GM19035 (cell line): ENCODE data around the gene GRP.
"Not testable (repeated sequence)": the region's sequence is repeated elsewhere in the genome, so short reads cannot be mapped to it uniquely, and the experiment has no call there.

Source experiments
- ATAC-seq: cut with Tn5 transposase; IDR thresholded peaks from one replicate; pipeline ENCODE4 v1.9.1; 2021; ENCODE audit not compliant: unreplicated experiment

GRP gene

DNA sequence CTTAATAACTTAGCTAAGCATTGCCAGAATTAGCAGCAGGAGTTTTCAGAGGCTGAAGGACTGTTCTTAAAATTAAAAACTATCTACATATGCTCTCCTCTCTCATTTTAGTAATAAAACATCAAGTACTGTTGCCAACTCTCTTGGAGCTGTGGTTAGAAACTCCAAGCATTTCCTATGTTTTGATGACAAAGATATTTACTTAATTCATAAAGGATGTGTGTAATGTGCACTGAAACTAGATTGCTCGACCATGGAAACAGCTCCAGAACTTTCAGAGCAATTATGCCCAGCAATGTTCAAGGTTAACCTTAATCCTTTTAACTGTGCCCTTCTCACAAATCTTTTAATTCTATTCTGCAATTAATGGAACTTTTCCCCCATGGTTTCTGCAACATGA lies 8.4 kb downstream of the GRP start:
- no peak for ATAC-seq

DNA sequence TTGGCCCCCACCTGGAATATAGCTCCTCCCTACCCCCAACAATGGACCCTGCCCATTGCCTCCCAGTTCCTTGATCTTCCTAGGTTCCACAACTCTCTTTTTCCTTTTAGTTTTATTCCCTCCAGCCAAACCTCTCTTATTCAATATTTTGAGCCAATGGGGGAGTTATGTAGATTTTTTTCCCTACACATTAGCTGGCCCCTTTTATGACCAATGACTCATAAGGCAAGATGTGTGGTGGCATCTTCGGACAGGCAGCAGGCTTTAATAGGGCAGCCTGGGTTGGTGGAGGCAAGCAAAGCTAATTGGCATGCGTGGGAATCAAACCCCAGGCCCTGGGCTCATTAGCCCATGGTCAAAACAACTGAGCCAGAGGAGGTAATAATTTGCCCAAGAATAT lies 9.2 kb downstream of the GRP start:
- no peak for ATAC-seq

- ATAC-seq = no peak
Measured at GRCh38 chr18:59229701-59230443, 9.9 kb downstream of the GRP start.

GRCh38 chr18:59231114-59231513 lies 11.2 kb downstream of the GRP start:
- ATAC-seq = no peak

DNA sequence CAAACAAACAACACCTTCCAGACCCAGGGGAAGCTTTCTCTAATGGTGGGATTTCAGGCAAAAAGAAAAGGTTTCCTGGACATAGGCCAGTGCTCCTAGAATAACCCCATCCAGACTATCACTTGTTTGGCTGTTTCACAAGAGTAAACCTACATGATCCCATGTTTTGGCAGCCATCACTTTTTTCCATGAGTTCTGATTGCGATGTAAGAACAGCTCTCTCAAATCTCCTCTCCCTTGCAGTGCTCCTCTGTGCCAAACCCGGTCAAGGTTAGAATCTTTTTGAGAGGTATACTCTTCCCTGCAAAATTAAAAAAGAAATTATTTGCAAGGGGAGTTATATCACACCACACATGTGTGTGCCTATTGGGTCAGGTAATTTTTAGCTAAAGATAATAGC lies 11.9 kb downstream of the GRP start:
- no peak for ATAC-seq

DNA sequence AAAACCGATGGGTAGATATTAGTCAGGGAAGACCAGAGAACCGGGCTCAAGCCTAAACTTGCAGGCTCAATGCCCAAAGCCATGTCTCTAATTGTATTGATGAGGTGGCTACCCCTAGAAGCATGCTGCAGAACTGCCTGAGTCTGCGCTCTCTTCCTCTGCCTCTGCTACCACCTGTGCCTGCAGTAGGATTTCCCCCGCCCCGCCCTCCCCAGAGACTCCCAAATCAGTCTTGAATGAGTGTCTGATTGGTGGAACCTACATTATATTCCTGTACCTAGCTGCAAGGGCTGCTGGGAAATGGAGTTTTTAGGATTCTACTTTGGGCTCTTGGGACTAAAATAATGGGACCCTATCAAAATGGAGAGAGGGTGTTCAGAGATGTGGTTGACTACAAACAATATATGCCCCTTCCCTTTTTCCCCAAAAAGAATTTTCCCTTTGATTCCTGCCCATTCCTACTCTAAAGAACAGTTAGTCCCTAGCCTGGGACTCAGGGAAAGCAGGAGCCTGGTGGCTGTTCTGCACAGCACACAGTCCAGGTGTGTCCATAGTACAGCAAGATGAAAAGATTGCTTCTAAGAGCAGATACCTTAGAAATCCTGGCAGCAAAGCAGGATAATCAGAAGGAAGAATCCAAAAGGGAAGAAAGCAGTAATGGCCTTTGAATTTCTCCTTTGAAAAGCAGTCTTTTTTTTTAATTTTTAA lies 12.5 kb downstream of the GRP start:
- no peak for ATAC-seq

DNA sequence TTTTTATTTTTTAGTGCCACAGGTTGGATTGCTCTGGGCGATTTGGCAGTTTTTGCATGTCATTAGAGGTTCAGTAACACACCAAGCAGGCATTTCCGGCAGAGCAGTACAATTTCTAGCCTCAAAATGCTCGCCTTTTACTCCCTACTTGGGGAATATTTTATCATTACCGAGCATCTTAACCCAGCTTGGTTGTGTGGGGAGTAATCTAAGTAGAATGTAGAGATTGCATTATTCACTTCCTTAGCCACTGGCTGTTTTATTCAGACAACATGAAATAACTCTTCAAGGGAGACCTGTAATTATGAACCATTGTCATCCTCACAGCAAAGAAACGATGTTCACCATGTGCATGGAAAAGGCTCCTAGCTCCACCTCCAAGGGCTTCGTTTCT lies 13.1 kb downstream of the GRP start:
- ATAC-seq = no peak

- no peak for ATAC-seq
Measured at GRCh38 chr18:59238385-59238784, 18.4 kb downstream of the GRP start.

DNA sequence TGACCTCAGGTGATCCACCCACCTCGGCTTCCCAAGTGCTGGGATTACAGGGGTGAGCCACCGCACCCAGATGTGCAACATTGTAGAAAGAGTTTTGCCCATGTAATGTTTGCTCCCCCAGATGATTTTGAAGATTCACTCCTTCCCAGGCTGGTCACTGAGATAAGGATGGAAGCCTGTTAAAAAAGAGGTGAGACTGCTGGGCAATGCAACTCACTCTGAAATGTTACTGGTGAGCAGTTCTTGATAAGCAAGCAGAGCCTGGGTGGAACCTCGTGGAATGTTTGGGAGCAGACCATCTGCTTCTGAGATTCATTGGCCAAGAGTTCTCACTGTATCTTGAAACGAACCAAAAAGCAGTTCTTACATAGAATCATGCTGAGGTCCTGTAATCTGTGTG lies 19.7 kb downstream of the GRP start:
- ATAC-seq = no peak

DNA sequence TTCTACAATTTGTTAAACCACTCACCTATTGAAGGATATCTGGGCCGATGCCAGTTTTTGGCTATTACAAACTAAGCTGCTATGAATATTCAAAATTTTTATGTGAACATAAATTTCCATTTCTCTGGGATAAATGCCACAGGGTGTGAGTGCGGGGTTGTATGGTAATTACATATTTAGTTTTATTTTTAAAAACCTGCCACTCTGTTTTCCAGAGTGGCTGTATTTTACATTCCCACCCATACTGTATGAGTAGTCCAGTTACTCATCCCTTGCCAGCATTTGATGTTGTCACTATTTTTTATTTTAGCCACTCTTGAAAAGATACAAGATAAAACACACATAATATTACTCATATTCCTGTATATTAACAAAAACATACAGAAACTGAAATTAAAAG lies 22.9 kb downstream of the GRP start:
- no peak for ATAC-seq

DNA sequence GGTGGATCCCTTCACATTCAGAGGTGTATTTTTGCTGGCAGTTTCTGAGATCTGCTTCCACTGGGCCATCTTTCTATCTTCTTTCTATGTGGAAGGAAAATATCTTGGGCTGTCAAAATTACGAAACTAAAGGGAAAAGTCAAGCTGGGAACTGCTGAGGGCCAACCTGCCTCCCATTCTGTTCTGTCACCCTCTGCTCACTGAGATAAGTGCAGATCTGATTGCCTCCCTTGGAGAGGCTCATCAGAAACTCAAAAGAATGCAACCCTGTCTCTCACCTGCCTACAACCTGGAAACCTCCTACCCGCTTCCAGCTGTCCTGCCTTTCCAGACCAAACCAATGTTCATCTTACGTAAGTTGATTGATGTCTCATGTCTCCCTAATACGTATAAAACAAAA lies 26.8 kb downstream of the GRP start:
- ATAC-seq = no peak

DNA sequence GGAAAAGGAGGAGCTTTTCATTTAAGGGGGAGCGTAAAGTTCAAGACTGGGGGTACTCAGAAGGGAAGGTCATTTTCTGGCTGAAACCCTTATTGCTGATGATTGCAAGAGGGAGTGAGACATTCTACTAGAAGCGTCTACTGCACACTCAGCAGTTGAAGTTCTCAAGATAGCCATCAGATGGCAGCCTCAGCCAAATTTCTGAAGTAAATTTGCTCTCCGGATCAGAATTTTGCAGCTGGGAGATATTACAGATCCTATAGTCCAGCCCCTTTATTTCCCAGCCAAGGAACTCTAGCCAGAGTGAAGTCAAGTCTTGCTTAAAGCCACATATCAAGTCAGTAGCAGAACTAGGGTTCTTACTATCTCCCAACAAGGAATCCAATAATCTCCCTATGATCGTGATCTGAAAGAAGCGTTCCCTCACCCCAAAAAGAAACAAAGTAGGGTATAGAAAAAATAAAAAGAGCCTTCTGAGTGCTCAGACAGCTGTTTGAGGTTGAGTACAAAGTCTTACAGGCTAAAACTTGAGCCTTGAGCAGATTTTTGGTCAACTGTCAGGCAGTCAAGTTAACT lies 29.3 kb downstream of the GRP start:
- ATAC-seq = peak; percentile 55

DNA sequence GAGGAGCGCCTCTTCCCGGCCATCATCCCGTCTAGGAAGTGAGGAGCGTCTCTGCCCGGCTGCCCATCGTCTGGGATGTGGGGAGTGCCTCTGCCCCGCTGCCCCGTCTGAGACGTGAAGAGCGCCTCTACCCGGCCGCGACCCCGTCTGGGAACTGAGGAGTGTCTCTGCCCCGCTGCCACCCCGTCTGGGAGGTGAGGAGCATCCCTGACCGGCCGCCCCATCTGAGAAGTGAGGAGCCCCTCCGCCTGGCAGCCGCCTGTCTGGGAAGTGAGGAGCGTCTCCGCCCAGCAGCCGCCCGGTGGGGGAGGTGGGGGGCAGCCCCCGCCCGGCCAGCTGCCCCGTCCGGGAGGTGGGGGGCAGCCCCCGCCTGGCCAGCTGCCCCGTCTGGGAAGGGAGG lies 35.5 kb downstream of the GRP start:
- not testable (repeated sequence) for ATAC-seq

DNA sequence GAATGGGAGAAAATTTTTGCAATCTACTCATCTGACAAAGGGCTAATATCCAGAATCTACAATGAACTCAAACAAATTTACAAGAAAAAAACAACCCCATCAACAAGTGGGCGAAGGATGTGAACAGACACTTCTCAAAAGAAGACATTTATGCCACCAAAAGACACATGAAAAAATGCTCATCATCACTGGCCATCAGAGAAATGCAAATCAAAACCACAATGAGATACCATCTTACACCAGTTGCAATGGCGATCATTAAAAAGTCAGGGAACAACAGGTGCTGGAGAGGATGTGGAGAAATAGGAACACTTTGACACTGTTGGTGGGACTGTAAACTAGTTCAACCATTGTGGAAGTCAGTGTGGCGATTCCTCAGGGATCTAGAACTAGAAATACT lies 41.9 kb downstream of the GRP start:
- ATAC-seq = not testable (repeated sequence)

GRCh38 chr18:59262243-59262642 lies 42.3 kb downstream of the GRP start:
- ATAC-seq = not testable (repeated sequence)

DNA sequence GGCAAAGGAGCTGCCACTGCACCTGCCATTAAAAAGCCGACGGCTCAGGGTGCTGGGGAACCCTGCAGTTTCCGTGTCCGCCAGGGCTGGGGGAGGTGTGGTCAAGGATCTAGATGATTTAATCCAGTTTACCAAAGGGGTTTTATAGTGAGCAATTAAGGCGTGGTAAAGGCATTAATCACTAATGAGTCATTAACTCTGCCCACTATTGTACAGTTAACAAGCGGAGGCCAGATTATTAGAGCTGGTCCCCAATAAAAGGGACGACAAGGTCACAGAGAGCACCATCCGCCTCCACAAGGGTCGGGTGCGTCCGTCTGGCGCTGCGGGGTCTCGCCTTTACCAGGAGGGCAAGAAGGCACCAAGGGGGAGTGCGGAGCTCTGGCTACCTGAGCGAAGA lies 43.7 kb downstream of the GRP start:
- no peak for ATAC-seq

- ATAC-seq = no peak
Measured at GRCh38 chr18:59264121-59264571, 44.2 kb downstream of the GRP start.

GRCh38 chr18:59264651-59265245 lies 44.8 kb downstream of the GRP start:
- ATAC-seq = no peak

DNA sequence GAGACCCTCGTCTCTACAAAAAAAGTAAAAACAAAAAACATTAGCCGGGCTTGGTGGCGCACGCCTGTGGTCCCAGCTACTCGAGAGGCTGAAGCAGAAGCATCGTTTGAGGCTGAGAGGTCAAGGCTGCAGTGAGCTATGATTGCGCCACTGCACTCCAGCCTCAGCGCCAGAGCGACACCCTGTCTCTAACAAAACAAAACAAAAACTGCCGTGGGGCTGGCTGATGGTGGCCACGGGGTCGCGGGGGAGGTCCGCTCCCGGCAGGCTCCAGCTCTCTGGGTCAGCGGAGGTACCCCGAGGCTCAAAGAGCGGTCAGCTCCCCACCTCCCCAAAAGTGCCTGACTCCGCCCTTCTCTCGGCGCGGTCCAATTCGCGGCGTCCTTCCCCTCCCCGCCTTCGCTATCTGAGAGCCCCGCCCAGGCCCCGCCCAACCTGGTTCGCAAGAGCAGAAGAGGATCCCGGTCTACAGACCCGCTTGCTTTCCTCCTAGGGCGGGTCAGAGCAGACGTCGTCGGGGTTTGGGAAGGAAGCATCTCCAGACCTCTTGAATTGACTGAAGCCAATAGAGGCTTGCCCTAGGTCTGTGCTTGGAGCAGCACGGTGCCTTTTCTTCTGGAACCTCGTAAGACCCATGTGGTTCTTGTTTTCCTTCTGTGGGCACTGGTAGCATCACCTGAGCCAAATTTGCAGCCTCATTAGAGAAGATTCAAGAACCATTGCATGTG lies 45.5 kb downstream of the GRP start:
- ATAC-seq = peak; percentile 77

DNA sequence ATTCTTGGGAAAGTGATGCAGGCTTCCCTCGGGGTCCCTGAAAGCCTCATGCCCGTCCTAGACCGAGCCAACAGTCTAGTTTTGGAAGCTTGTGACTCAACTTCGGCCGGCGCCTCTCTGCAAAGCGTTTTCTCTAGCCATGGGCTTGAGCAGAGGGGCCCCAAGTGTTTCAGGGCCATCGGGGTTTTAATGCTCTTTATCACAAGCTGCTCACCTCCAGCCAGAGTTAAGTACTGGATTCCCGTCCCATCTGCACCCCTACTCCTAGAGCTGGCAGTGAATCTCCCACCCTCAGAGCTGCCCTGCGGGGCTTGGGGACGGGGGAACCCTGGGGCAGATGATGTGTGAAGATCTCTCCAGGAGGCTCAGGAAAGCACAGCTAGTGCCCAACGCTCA lies 46.0 kb downstream of the GRP start:
- no peak for ATAC-seq

- no peak for ATAC-seq
Measured at GRCh38 chr18:59266459-59266858, 46.5 kb downstream of the GRP start.
